Right ventricle myocardium inferior (tissue), 1 donor: ENCODE results near the gene MROH9. TPM values are rescaled to one million over a fixed set of nuclear protein-coding genes. Genes with fewer than 3 reads are reported as not detected.
A peak's percentile ranks its signal among the peaks of the same experiment; 100 is the strongest.
"Not testable (repeated sequence)": the region's sequence is repeated elsewhere in the genome, so short reads cannot be mapped to it uniquely, and the experiment has no call there.

ENCODE experiments used
- ATAC-seq: fragments of 200-7000 bp; cut with Tn5 transposase; one replicate; pipeline ENCODE4 v1.9.1; 2020; ENCODE audit warnings: mild to moderate bottlenecking, moderate library complexity
- DNase-seq: peaks from one replicate; pipeline ENCODE4 v3.0.0; 2021; ENCODE audit errors: missing footprints
- intact Hi-C: fragments of 100-400 bp; cut with DNase I; formaldehyde crosslinking; loops from one replicate; pipeline ENCODE4 v1.11.0; 2022
- long read RNA-seq: library from polyadenylated mRNA; unstranded; transcript quantifications from one replicate; pipeline ENCODE4 v2.0.0, GENCODE V29; 2021
- total RNA-seq: library from RNA; stranded (reverse); fragmentation: NEBNext Ultra II Directional; extraction: Animal tissue kit (Norgen Biotek cat#: 25700); gene quantifications from one replicate; pipeline ENCODE4 v1.2.1, GENCODE V29; 2021
- donor health status: DM: no; HTN: yes; CAD: no; lungs with severe emphysema.

MROH9 gene
- not detected for total RNA-seq
- long read RNA-seq, result 0 reads

- intact Hi-C loops, result no loop called here
- DNase-seq (no peak), ATAC-seq (no peak)
These were observed at the start of gene MROH9 for GRCh38 chr1:170935231-170935630. Gene MROH9, plus strand, starts transcription at chr1:170935534. Its CDS starts 10,023 bp downstream, at chr1:170945557.

GRCh38 chr1:170885551-170885950 is 49.8 kb upstream of the MROH9 start:
- no peak for ATAC-seq
- no peak for DNase-seq
- intact Hi-C loops, result no loop called here

- intact Hi-C loops, result no loop called here
- ATAC-seq (no peak), DNase-seq (no peak)
These were observed 48.9 kb upstream of the MROH9 start for GRCh38 chr1:170886460-170886859.

GRCh38 chr1:170887726-170888125 is 47.6 kb upstream of the MROH9 start:
- ATAC-seq (no peak), DNase-seq (no peak)
- intact Hi-C loops, result no loop called here

- intact Hi-C loops, result no loop called here
- DNase-seq, result no peak
- ATAC-seq, result no peak
These were observed 43.5 kb upstream of the MROH9 start for GRCh38 chr1:170891872-170892271.

GRCh38 chr1:170893655-170894297 is 41.6 kb upstream of the MROH9 start:
- intact Hi-C loops, result no loop called here
- no peak for ATAC-seq

GRCh38 chr1:170903961-170904360 is 31.4 kb upstream of the MROH9 start:
- ATAC-seq, result no peak
- intact Hi-C loops, result no loop called here
- DNase-seq, result no peak

More at GRCh38 chr1:170893655-170894297, 41.6 kb upstream of the MROH9 start:
- no peak for DNase-seq

- no peak for ATAC-seq
- intact Hi-C loops, result no loop called here
- no peak for DNase-seq
These were observed 26.4 kb upstream of the MROH9 start for GRCh38 chr1:170908942-170909341.

- ATAC-seq (no peak), DNase-seq (no peak)
- intact Hi-C loops, result no loop called here
These were observed 25.1 kb upstream of the MROH9 start for GRCh38 chr1:170910273-170910672.

GRCh38 chr1:170917373-170917772 is 18.0 kb upstream of the MROH9 start:
- DNase-seq (no peak), ATAC-seq (no peak)

GRCh38 chr1:170924656-170925055 is 10.7 kb upstream of the MROH9 start:
- not testable (repeated sequence) for ATAC-seq, DNase-seq
- intact Hi-C loops, result loop anchor here (5.0 kb wide), 1 partner anchor 997 kb away; no protein-coding TSS in a partner anchor

More at GRCh38 chr1:170917373-170917772, 18.0 kb upstream of the MROH9 start:
- intact Hi-C loops, result no loop called here

GRCh38 chr1:170927955-170928840 is 7.1 kb upstream of the MROH9 start:
- intact Hi-C loops, result loop anchor here (5.0 kb wide), 1 partner anchor 1001 kb away; no protein-coding TSS in a partner anchor
- DNase-seq (no peak), ATAC-seq (no peak)

- DNase-seq, result no peak
- intact Hi-C loops, result loop anchor here (5.0 kb wide), 1 partner anchor 1002 kb away; no protein-coding TSS in a partner anchor
- ATAC-seq, result no peak
These were observed 5.9 kb upstream of the MROH9 start for GRCh38 chr1:170929412-170929834.

- no peak for DNase-seq
- peak; percentile 88 for ATAC-seq
- intact Hi-C loops, result loop anchor here (5.0 kb wide), 1 partner anchor 1003 kb away; no protein-coding TSS in a partner anchor
These were observed 5.3 kb upstream of the MROH9 start for GRCh38 chr1:170929835-170930554.

- ATAC-seq, result no peak
- no peak for DNase-seq
- intact Hi-C loops, result no loop called here
These were observed 3.7 kb upstream of the MROH9 start for GRCh38 chr1:170931650-170932049.

- intact Hi-C loops, result no loop called here
- ATAC-seq, result no peak
- no peak for DNase-seq
These were observed 3.1 kb upstream of the MROH9 start for GRCh38 chr1:170932236-170932635.

- DNase-seq (no peak), ATAC-seq (no peak)
- intact Hi-C loops, result no loop called here
These were observed 2.9 kb downstream of the MROH9 start for GRCh38 chr1:170938281-170938680.

- intact Hi-C loops, result no loop called here
- ATAC-seq (no peak), DNase-seq (no peak)
These were observed 4.1 kb downstream of the MROH9 start for GRCh38 chr1:170939476-170939875.

- intact Hi-C loops, ATAC-seq, DNase-seq: not testable (repeated sequence)
These were observed 16.4 kb downstream of the MROH9 start for GRCh38 chr1:170951744-170952143.
